Spleen (tissue), 7 donors: ENCODE results near the gene NDUFC1.

Experiments
- POLR2A ChIP-seq, 3 donors: fragments of 450-650 bp; IDR thresholded peaks; one replicate each; pipeline ENCODE4 v1.5.1; 2017; ENCODE audit warnings: antibody characterized with exemption in 3 of 3, mild to moderate bottlenecking in 1 of 3
- POLR2AphosphoS5 ChIP-seq, 3 donors: sonication (generic); formaldehyde crosslinking; IDR thresholded peaks; one replicate each; pipeline ENCODE4 v1.5.1; 2017; ENCODE audit warnings: antibody characterized with exemption in 3 of 3
- TF ChIP-seq, protein P1 (sequence below), 11 experiments: fragments of 200-600 bp in 7 of 11; fragments of 450-650 bp in 4 of 11; sonication (generic) in 4 of 11; IDR thresholded peaks in 8 of 11; conservative IDR thresholded peaks in 3 of 11; 1 replicate in 7 of 11; 2 replicates in 4 of 11; pipeline versions ENCODE4 v1.4.0 to v1.8.0; 2016 to 2021; ENCODE audit warnings: antibody characterized with exemption in 11 of 11, inconsistent platforms in 4 of 11, mild to moderate bottlenecking in 1 of 11
- donor health status: DM: no; HTN: no; CAD: no; lungs with moderate emphysema.
- donor health status: DM: no; HTN: no; CAD: no.
- donor health status: DM: no; HTN: no; CAD: no.

DNA sequence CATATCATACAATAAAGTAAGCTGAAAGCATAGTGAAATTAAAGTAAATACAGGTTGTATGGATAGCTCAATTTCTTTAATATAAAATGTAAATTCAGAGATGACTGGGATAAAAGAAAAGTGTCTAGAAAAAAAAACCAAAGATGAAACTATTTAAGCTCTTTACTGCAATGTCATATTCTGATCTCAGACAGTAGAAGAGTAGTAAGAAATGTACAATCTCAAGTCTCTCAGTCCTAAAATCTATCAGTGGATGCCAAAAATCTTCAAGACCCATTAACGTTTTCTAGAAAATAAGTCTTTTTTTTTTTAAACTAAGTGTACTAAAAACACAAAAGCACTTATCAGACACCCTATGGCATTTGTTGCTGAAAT, 36.1 kb downstream of the NDUFC1 start:
- TF ChIP-seq, protein P1, sequence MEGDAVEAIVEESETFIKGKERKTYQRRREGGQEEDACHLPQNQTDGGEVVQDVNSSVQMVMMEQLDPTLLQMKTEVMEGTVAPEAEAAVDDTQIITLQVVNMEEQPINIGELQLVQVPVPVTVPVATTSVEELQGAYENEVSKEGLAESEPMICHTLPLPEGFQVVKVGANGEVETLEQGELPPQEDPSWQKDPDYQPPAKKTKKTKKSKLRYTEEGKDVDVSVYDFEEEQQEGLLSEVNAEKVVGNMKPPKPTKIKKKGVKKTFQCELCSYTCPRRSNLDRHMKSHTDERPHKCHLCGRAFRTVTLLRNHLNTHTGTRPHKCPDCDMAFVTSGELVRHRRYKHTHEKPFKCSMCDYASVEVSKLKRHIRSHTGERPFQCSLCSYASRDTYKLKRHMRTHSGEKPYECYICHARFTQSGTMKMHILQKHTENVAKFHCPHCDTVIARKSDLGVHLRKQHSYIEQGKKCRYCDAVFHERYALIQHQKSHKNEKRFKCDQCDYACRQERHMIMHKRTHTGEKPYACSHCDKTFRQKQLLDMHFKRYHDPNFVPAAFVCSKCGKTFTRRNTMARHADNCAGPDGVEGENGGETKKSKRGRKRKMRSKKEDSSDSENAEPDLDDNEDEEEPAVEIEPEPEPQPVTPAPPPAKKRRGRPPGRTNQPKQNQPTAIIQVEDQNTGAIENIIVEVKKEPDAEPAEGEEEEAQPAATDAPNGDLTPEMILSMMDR (IDR thresholded peaks at IDR 0.05 in 8 of 11, conservative IDR thresholded peaks at IDR 0.05 in 3 of 11): no peak
- no peak for TF ChIP-seq POLR2A (IDR thresholded peaks at IDR 0.05)
- TF ChIP-seq POLR2AphosphoS5 (IDR thresholded peaks at IDR 0.05): no peak
